Activated CD4-positive, alpha-beta T cell treated with anti-CD3 and anti-CD28 coated beads, Interleukin-2, amount 50 U/mL, for 48 hours (primary cell): ENCODE results near the gene CAPN11.

Experiments
- DNase-seq, 2 experiments: peaks; one replicate each; pipeline ENCODE4 v3.0.0-alpha.2; 2020

Gene CAPN11

GRCh38 chr6:44217332-44218143 is 58.9 kb downstream of the CAPN11 start:
- DNase-seq: no peak

GRCh38 chr6:44219053-44219814 is 60.6 kb downstream of the CAPN11 start:
- DNase-seq: peak; percentile 20 to 30

- DNase-seq: no peak
Observed at GRCh38 chr6:44219815-44220784, 61.5 kb downstream of the CAPN11 start.

GRCh38 chr6:44220913-44221290 is 62.3 kb downstream of the CAPN11 start:
- no peak for DNase-seq

- DNase-seq: peak; percentile 81 to 84
Observed at GRCh38 chr6:44221291-44221960, 62.8 kb downstream of the CAPN11 start.

GRCh38 chr6:44221961-44222335 is 63.3 kb downstream of the CAPN11 start:
- no peak for DNase-seq

- DNase-seq: peak; percentile 14 to 42
Observed at GRCh38 chr6:44222486-44223318, 64.1 kb downstream of the CAPN11 start.

GRCh38 chr6:44223319-44224028 is 64.9 kb downstream of the CAPN11 start, which contains the start of gene SLC29A1:
Gene SLC29A1, plus strand, starts transcription at chr6:44223595. Its CDS starts 3,719 bp downstream, at chr6:44227314.
- DNase-seq: peak; percentile 89

GRCh38 chr6:44224029-44224964 is 65.7 kb downstream of the CAPN11 start:
- peak; percentile 35 to 42 for DNase-seq

- no peak for DNase-seq
Observed at GRCh38 chr6:44224965-44225305, 66.3 kb downstream of the CAPN11 start.

- no peak for DNase-seq
Observed at GRCh38 chr6:44225579-44226325, 67.1 kb downstream of the CAPN11 start.

- DNase-seq: no peak
Observed at GRCh38 chr6:44226368-44227147, 67.9 kb downstream of the CAPN11 start.

GRCh38 chr6:44227148-44227793 is 68.7 kb downstream of the CAPN11 start:
- no peak for DNase-seq

- no peak for DNase-seq
Observed at GRCh38 chr6:44228031-44228430, 69.4 kb downstream of the CAPN11 start.

- DNase-seq: no peak
Observed at GRCh38 chr6:44228433-44228832, 69.8 kb downstream of the CAPN11 start.

- DNase-seq: no peak
Observed at GRCh38 chr6:44228836-44229235, 70.2 kb downstream of the CAPN11 start.

- no peak for DNase-seq
Observed at GRCh38 chr6:44229376-44230033, 70.9 kb downstream of the CAPN11 start.
